SK-N-SH (cell line): Measurements from ENCODE around the gene EBP. TPM values are rescaled to one million over a fixed set of nuclear protein-coding genes. Genes with fewer than 3 reads are reported as not detected.
A peak's percentile ranks its signal among the peaks of the same experiment; 100 is the strongest.

Experiments
- CTCF ChIA-PET: fragments of 300-600, 350-600 bp; formaldehyde crosslinking; extraction: SDS; loops from one replicate; lab custom pipeline; 2021; lab: Yijun Ruan, JAX
- POLR2A ChIA-PET: fragments of 350-600 bp; sonication (Branson Sonifier 250); formaldehyde crosslinking; extraction: SDS; loops from one replicate; lab custom pipeline; 2020; ENCODE audit warnings: antibody characterized with exemption, inconsistent platforms; lab: Yijun Ruan, JAX
- DNase-seq: peaks from one replicate; pipeline ENCODE4 v3.0.0; 2012
- H2AFZ ChIP-seq: fragments of 200-600 bp; sonication (generic); 2 replicates; pipeline ENCODE4 v1.8.1; 2016; ENCODE audit warnings: antibody characterized with exemption, mild to moderate bottlenecking, low read depth
- H3F3A ChIP-seq: fragments of 200-600 bp; sonication (generic); replicated peaks from 2 replicates; pipeline ENCODE3; 2016; ENCODE audit warnings: antibody characterized with exemption, mild to moderate bottlenecking; ENCODE audit not compliant: insufficient read depth
- H3K27ac ChIP-seq, 2 experiments: fragments of 200-500 bp in 1 of 2; fragments of 200-600 bp in 1 of 2; sonication (Bioruptor generic) in 1 of 2; sonication (generic), shearing (Covaris generic) in 1 of 2; 2 replicates each; pipeline versions ENCODE4 v1.5.1 to v1.6.1; 2014 to 2016; ENCODE audit warnings: low read depth in 2 of 2, inconsistent platforms in 1 of 2, low read length in 1 of 2, mild to moderate bottlenecking in 1 of 2, mixed read lengths in 1 of 2
- H3K27me3 ChIP-seq: fragments of 200-600 bp; sonication (generic), shearing (Covaris generic); 2 replicates; pipeline ENCODE4 v1.6.1; 2016; ENCODE audit warnings: mixed run types; ENCODE audit not compliant: insufficient read depth
- H3K36me3 ChIP-seq, 2 experiments: fragments of 200-500 bp in 1 of 2; fragments of 200-600 bp in 1 of 2; sonication (Bioruptor generic) in 1 of 2; sonication (generic) in 1 of 2; replicated peaks in 1 of 2; 2 replicates each; pipeline versions ENCODE3 to v1.5.1; 2014 to 2016; ENCODE audit warnings: low read length in 1 of 2, mild to moderate bottlenecking in 1 of 2; ENCODE audit not compliant: insufficient read depth in 2 of 2, control insufficient read depth in 1 of 2
- H3K4me1 ChIP-seq, 2 experiments: fragments of 200-500 bp in 1 of 2; fragments of 200-600 bp in 1 of 2; sonication (Bioruptor generic) in 1 of 2; sonication (generic), shearing (Covaris generic) in 1 of 2; 2 replicates each; pipeline versions ENCODE4 v1.5.1 to v1.6.1; 2014 to 2016; ENCODE audit warnings: low read depth in 1 of 2, low read length in 1 of 2, mixed run types in 1 of 2; ENCODE audit not compliant: insufficient read depth in 2 of 2, control insufficient read depth in 1 of 2
- H3K4me2 ChIP-seq: fragments of 200-600 bp; sonication (generic), shearing (Covaris generic); 2 replicates; pipeline ENCODE4 v1.6.1; 2017; ENCODE audit warnings: mixed run types
- H3K4me3 ChIP-seq, 2 experiments: fragments of 200-500 bp in 1 of 2; fragments of 200-600 bp in 1 of 2; sonication (Bioruptor generic) in 1 of 2; sonication (generic), shearing (Covaris generic) in 1 of 2; 2 replicates each; pipeline versions ENCODE4 v1.5.1 to v1.8.1; 2014 to 2016; ENCODE audit warnings: low read depth in 2 of 2, inconsistent platforms in 1 of 2, low read length in 1 of 2, mild to moderate bottlenecking in 1 of 2, mixed read lengths in 1 of 2, moderate library complexity in 1 of 2
- H3K79me2 ChIP-seq: fragments of 200-600 bp; sonication (generic); 2 replicates; pipeline ENCODE4 v1.8.1; 2017; ENCODE audit warnings: mild to moderate bottlenecking; ENCODE audit not compliant: insufficient read depth
- H3K9ac ChIP-seq: fragments of 200-600 bp; sonication (generic); 2 replicates; pipeline ENCODE4 v1.6.1; 2017; ENCODE audit warnings: mixed run types
- H3K9me2 ChIP-seq: fragments of 200-600 bp; sonication (generic); 2 replicates; pipeline ENCODE4 v1.6.1; 2017; ENCODE audit warnings: mixed run types
- H3K9me3 ChIP-seq: fragments of 200-600 bp; sonication (generic); 2 replicates; pipeline ENCODE4 v1.6.1; 2017; ENCODE audit warnings: mixed run types, mild to moderate bottlenecking, moderate library complexity
- H4K20me1 ChIP-seq: fragments of 200-600 bp; sonication (generic); 2 replicates; pipeline ENCODE4 v1.6.1; 2017; ENCODE audit warnings: mild to moderate bottlenecking, mixed run types; ENCODE audit not compliant: insufficient read depth
- CHD2 ChIP-seq: fragments of 150-350 bp; IDR thresholded peaks from 2 replicates; pipeline ENCODE4 v1.6.1; 2018; ENCODE audit warnings: low read length; ENCODE audit not compliant: partially characterized antibody
- FOXM1 ChIP-seq: IDR thresholded peaks from 2 replicates; pipeline ENCODE4 v1.4.0; 2012; ENCODE audit warnings: low read depth, mild to moderate bottlenecking
- IRF3 ChIP-seq: fragments of 150-350 bp; IDR thresholded peaks from 2 replicates; pipeline ENCODE4 v1.6.1; 2016; ENCODE audit warnings: mild to moderate bottlenecking, low read depth, low read length
- MEF2A ChIP-seq: IDR thresholded peaks from 2 replicates; pipeline ENCODE4 v1.4.0; 2012; ENCODE audit warnings: low read depth, borderline replicate concordance
- RFX5 ChIP-seq: IDR thresholded peaks from 2 replicates; pipeline ENCODE4 v1.6.1; 2012; ENCODE audit warnings: mild to moderate bottlenecking, improper control_type of control experiment, low read length
- RXRA ChIP-seq: IDR thresholded peaks from 2 replicates; pipeline ENCODE4 v1.4.0; 2012; ENCODE audit warnings: low read depth, mild to moderate bottlenecking, borderline replicate concordance
- SMC3 ChIP-seq: IDR thresholded peaks from 2 replicates; pipeline ENCODE4 v1.6.1; 2012; ENCODE audit warnings: low read depth, low read length, improper control_type of control experiment
- TEAD4 ChIP-seq: IDR thresholded peaks from 2 replicates; pipeline ENCODE4 v1.4.0; 2012; ENCODE audit warnings: mild to moderate bottlenecking, borderline replicate concordance; ENCODE audit not compliant: insufficient read depth
- USF1 ChIP-seq: IDR thresholded peaks from 2 replicates; pipeline ENCODE4 v1.4.0; 2012; ENCODE audit warnings: low read depth, borderline replicate concordance
- YY1 ChIP-seq: IDR thresholded peaks from 2 replicates; pipeline ENCODE4 v1.4.0; 2012; ENCODE audit warnings: low read depth, mild to moderate bottlenecking
- ZBTB33 ChIP-seq: IDR thresholded peaks from 2 replicates; pipeline ENCODE4 v1.4.0; 2012; ENCODE audit warnings: low read depth, borderline replicate concordance
- WGBS: methylation state at CpG from one replicate; pipeline ENCODE4 v1.1.6; 2017; ENCODE audit warnings: low lambda C conversion rate; 5-methylcytosine and 5-hydroxymethylcytosine counted together
- polyA plus RNA-seq, 3 experiments: library from polyadenylated mRNA; depleted of rRNA; stranded (reverse); fragments of >200 nt; gene quantifications; 2 replicates each; pipeline ENCODE4 v1.2.3, GENCODE V29; 2012
- TF ChIP-seq, protein P1 (sequence below): fragments of 150-350 bp; IDR thresholded peaks from 2 replicates; pipeline ENCODE4 v1.6.1; 2017; ENCODE audit warnings: antibody characterized with exemption, low read length, low read depth, borderline replicate concordance
- TF ChIP-seq, protein P2 (sequence below): IDR thresholded peaks from 2 replicates; pipeline ENCODE4; 2012

Gene EBP
- polyA plus RNA-seq, 1 of the 3 experiments (the other 2 are of a cell fraction), result 30.2 TPM

DNA sequence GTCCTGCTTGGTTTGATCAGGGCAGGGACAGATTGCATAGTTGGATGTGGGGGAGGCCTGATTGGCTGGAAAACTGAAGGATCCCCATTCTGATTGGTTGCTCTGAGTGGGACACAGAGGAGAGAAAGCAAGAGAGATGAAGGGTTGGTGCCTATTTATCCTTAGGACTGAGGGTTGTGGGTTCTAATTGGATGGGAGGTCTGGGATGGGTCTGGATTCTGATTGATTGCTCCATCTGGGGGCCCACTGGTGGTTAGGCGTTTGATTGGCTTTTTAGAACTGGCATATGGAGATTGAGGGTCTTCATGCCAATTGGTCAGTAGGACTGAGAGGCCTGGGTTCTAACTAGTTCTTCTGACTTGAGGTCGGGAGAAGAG is 644 bp upstream of the EBP start:
- no peaks in the 10 kb centered on the region for H3K9me2 ChIP-seq
- H3K79me2 ChIP-seq, result peaks cover 10% of the 10 kb centered on the region; the same call in 1 of the 2 replicates
- DNase-seq, result peak; percentile 37
- CTCF ChIA-PET, result no interaction called here
- TF ChIP-seq RFX5 (0 out of 2 replicates have a peak, but pooled peaks have one; percentile 32), ZBTB33 (no peak)
- peak overlapping the region; percentile 79; the same call in 1 of the 2 replicates for H2AFZ ChIP-seq
- H3K4me2 ChIP-seq, result peak overlapping the region; percentile 76
- H4K20me1 ChIP-seq, result no peaks in the 10 kb centered on the region
- H3K27me3 ChIP-seq, result no peaks in the 10 kb centered on the region; the same call in 1 of the 2 replicates
- no peaks in the 10 kb centered on the region for H3K36me3 ChIP-seq
- peak overlapping the region in 1 of 2 experiments; percentile 54; a peak in 2 of 4 replicates for H3K27ac ChIP-seq
- 10% methylated on average over 2 of the region's 2 CpGs for WGBS
- H3K4me3 ChIP-seq, result peak overlapping the region; percentile 51 to 63; a peak in 3 of 4 replicates
- H3K9ac ChIP-seq, result no peak overlapping the region
- no peaks in the 10 kb centered on the region for H3F3A ChIP-seq
- H3K4me1 ChIP-seq, result peaks cover 0 to 5% of the 10 kb centered on the region in 2 experiments; a peak in 1 of 4 replicates
- H3K9me3 ChIP-seq, result no peaks in the 10 kb centered on the region
- POLR2A ChIA-PET, result no interaction called here

DNA sequence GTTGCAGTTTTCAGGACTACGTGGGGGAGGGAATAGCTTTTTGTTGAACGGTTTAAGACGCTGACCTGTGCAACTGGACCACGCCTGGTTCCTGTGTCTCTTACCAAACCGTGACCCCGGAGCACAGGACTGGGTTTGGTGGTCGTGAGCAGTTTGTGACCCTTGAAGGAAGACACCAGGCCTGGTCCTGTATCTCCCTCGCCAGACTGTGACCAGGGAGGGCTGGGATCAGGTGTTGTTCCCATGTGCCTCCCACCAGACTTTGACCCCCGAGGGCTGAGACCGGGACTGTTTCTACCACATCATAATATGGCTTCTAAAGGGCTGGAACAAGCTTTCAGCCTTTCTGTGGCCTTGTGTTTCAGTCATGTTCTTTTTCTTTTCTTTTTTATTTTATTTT is 683 bp downstream of the EBP start:
- peak overlapping the region; percentile 76 for H3K4me2 ChIP-seq
- CTCF ChIA-PET, result no interaction called here
- H2AFZ ChIP-seq, result peak overlapping the region; percentile 76; the same call in 1 of the 2 replicates
- peaks cover 10% of the 10 kb centered on the region; the same call in 1 of the 2 replicates for H3K79me2 ChIP-seq
- peak overlapping the region; percentile 62 for H3K9ac ChIP-seq
- H3K9me2 ChIP-seq, result no peaks in the 10 kb centered on the region
- TF ChIP-seq, protein P1, sequence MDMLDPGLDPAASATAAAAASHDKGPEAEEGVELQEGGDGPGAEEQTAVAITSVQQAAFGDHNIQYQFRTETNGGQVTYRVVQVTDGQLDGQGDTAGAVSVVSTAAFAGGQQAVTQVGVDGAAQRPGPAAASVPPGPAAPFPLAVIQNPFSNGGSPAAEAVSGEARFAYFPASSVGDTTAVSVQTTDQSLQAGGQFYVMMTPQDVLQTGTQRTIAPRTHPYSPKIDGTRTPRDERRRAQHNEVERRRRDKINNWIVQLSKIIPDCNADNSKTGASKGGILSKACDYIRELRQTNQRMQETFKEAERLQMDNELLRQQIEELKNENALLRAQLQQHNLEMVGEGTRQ, result no peak
- TF ChIP-seq YY1 (no peak), TEAD4 (no peak), MEF2A (no peak), SMC3 (no peak), IRF3 (no peak), FOXM1 (no peak), RXRA (no peak), CHD2 (no peak), USF1 (no peak)
- TF ChIP-seq, protein P2, sequence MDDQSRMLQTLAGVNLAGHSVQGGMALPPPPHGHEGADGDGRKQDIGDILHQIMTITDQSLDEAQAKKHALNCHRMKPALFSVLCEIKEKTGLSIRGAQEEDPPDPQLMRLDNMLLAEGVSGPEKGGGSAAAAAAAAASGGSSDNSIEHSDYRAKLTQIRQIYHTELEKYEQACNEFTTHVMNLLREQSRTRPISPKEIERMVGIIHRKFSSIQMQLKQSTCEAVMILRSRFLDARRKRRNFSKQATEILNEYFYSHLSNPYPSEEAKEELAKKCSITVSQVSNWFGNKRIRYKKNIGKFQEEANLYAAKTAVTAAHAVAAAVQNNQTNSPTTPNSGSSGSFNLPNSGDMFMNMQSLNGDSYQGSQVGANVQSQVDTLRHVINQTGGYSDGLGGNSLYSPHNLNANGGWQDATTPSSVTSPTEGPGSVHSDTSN, result no peak
- DNase-seq, result peak; percentile 36
- no peaks in the 10 kb centered on the region for H3K9me3 ChIP-seq
- WGBS, result 4% methylated on average over 9 of the region's 10 CpGs
- H3K36me3 ChIP-seq, result no peaks in the 10 kb centered on the region
- H3K27me3 ChIP-seq, result no peaks in the 10 kb centered on the region; the same call in 1 of the 2 replicates
- H3K4me1 ChIP-seq, result peaks cover 0 to 3% of the 10 kb centered on the region in 2 experiments; a peak in 1 of 4 replicates
- H4K20me1 ChIP-seq, result no peaks in the 10 kb centered on the region
- peak overlapping the region; percentile 51 to 63 for H3K4me3 ChIP-seq
- POLR2A ChIA-PET, result no interaction called here
- no peaks in the 10 kb centered on the region for H3F3A ChIP-seq
- H3K27ac ChIP-seq, result peak overlapping the region in 1 of 2 experiments; percentile 54; a peak in 2 of 4 replicates
